H1 (cell line): Measurements from ENCODE around the gene LRRC40. TPM values are rescaled to one million over a fixed set of nuclear protein-coding genes. Genes with fewer than 3 reads are reported as not detected.
"Not testable (repeated sequence)": the region's sequence is repeated elsewhere in the genome, so short reads cannot be mapped to it uniquely, and the experiment has no call there.

ENCODE experiments used
- CTCF ChIA-PET: fragments of 300-600 bp; sonication (Branson Sonifier 250); formaldehyde crosslinking; loops from one replicate; lab custom pipeline; 2021; ENCODE audit not compliant: partially characterized antibody; lab: Charles Lee
- POLR2A ChIA-PET: fragments of 300-600 bp; sonication (Branson Sonifier 250); formaldehyde crosslinking; loops from one replicate; lab custom pipeline; 2021; ENCODE audit warnings: inconsistent platforms; ENCODE audit not compliant: partially characterized antibody; lab: Charles Lee
- DNase-seq, 2 experiments: peaks; one replicate each; pipeline versions ENCODE4 v3.0.0 to v3.0.0-alpha.2; 2010 to 2022; ENCODE audit warnings: low spot score in 2 of 2, low read depth in 1 of 2, mixed read lengths in 1 of 2
- FAIRE-seq: peaks from 2 replicates; lab custom pipeline; 2011; peaks lifted over from hg19 to GRCh38; lab: Jason Lieb, UNC
- H2AFZ ChIP-seq: 2 replicates; pipeline ENCODE4 v1.8.1; 2012; ENCODE audit warnings: low read length, inconsistent platforms
- H2AK5ac ChIP-seq: 2 replicates; pipeline ENCODE4 v1.6.1; 2013; ENCODE audit warnings: low read depth, low read length
- H2BK120ac ChIP-seq: replicated peaks from 2 replicates; pipeline ENCODE3; 2013; ENCODE audit warnings: low read depth, low read length, inconsistent platforms
- H2BK12ac ChIP-seq: 2 replicates; pipeline ENCODE4 v1.6.1; 2013; ENCODE audit warnings: low read depth, low read length
- H2BK15ac ChIP-seq: 2 replicates; pipeline ENCODE4 v1.6.1; 2013; ENCODE audit warnings: low read length
- H2BK20ac ChIP-seq: 2 replicates; pipeline ENCODE4 v1.6.1; 2013; ENCODE audit warnings: low read length
- H2BK5ac ChIP-seq: 2 replicates; pipeline ENCODE4 v1.6.1; 2013; ENCODE audit warnings: low read depth, low read length
- H3K14ac ChIP-seq: 2 replicates; pipeline ENCODE4 v1.6.1; 2013; ENCODE audit warnings: inconsistent platforms; ENCODE audit not compliant: insufficient read length
- H3K18ac ChIP-seq: 2 replicates; pipeline ENCODE4 v1.6.1; 2013; ENCODE audit warnings: low read length; ENCODE audit errors: extremely low read depth
- H3K23ac ChIP-seq: 2 replicates; pipeline ENCODE4 v1.6.1; 2013; ENCODE audit warnings: inconsistent platforms; ENCODE audit not compliant: insufficient read length
- H3K23me2 ChIP-seq: 2 replicates; pipeline ENCODE4 v1.6.1; 2013; ENCODE audit warnings: low read depth, low read length
- H3K27ac ChIP-seq: 2 replicates; pipeline ENCODE4 v1.6.1; 2011; ENCODE audit warnings: low read depth, low read length, inconsistent platforms
- H3K27me3 ChIP-seq, 4 experiments: replicated peaks in 1 of 4; 1 replicate in 1 of 4; 2 replicates in 3 of 4; pipeline versions ENCODE4 v1.6.1 to v1.8.1; 2011 to 2013; ENCODE audit warnings: low read length in 3 of 4, mild to moderate bottlenecking in 3 of 4, inconsistent platforms in 2 of 4, mixed read lengths in 2 of 4, moderate library complexity in 1 of 4; ENCODE audit not compliant: control insufficient read depth in 3 of 4, insufficient read depth in 3 of 4; ENCODE audit errors: extremely low read depth in 1 of 4
- H3K36me3 ChIP-seq, 4 experiments: 2 replicates each; pipeline versions ENCODE4 v1.6.1 to v1.8.1; 2011 to 2013; ENCODE audit warnings: mild to moderate bottlenecking in 4 of 4, low read length in 3 of 4, moderate library complexity in 2 of 4, control low read depth in 1 of 4, inconsistent platforms in 1 of 4; ENCODE audit not compliant: insufficient read depth in 4 of 4, control insufficient read depth in 2 of 4
- H3K4ac ChIP-seq: replicated peaks from 2 replicates; pipeline ENCODE3; 2013; ENCODE audit warnings: low read length, low read depth, mixed read lengths, inconsistent platforms; ENCODE audit not compliant: insufficient read length
- H3K4me1 ChIP-seq, 4 experiments: replicated peaks in 1 of 4; 1 replicate in 1 of 4; 2 replicates in 3 of 4; pipeline versions ENCODE4 v1.6.1 to v1.8.1; 2011 to 2013; ENCODE audit warnings: low read length in 3 of 4, inconsistent platforms in 2 of 4, mixed read lengths in 1 of 4; ENCODE audit not compliant: insufficient read depth in 4 of 4, control insufficient read depth in 3 of 4
- H3K4me2 ChIP-seq, 2 experiments: 2 replicates each; pipeline versions ENCODE4 v1.6.1 to v1.8.1; 2011 to 2013; ENCODE audit warnings: low read depth in 2 of 2, low read length in 2 of 2, control low read depth in 1 of 2, inconsistent platforms in 1 of 2, mild to moderate bottlenecking in 1 of 2; ENCODE audit not compliant: insufficient read depth in 1 of 2
- H3K4me3 ChIP-seq, 4 experiments: fragments of 200-600, 300-600 bp in 1 of 4; sonication (generic), shearing (Covaris generic), sonication (Bioruptor Twin) in 1 of 4; 2 replicates each; pipeline versions ENCODE4 v1.5.1 to v1.8.1; 2011 to 2016; ENCODE audit warnings: low read length in 4 of 4, low read depth in 3 of 4, control low read depth in 2 of 4, inconsistent platforms in 2 of 4, mild to moderate bottlenecking in 2 of 4, mixed read lengths in 1 of 4, moderate library complexity in 1 of 4; ENCODE audit not compliant: insufficient read depth in 2 of 4; ENCODE audit errors: extremely low read depth in 1 of 4
- H3K56ac ChIP-seq: replicated peaks from 2 replicates; pipeline ENCODE3; 2013; ENCODE audit warnings: low read depth, mild to moderate bottlenecking, mixed read lengths, low read length, inconsistent platforms; ENCODE audit not compliant: insufficient read length
- H3K79me1 ChIP-seq: 2 replicates; pipeline ENCODE4 v1.6.1; 2013; ENCODE audit warnings: low read depth, low read length, control low read depth
- H3K79me2 ChIP-seq, 2 experiments: 2 replicates each; pipeline versions ENCODE4 v1.6.1 to v1.8.1; 2012 to 2013; ENCODE audit warnings: low read length in 2 of 2, mild to moderate bottlenecking in 2 of 2, inconsistent platforms in 1 of 2; ENCODE audit not compliant: insufficient read depth in 2 of 2, control insufficient read depth in 1 of 2
- H3K9ac ChIP-seq, 4 experiments: replicated peaks in 1 of 4; 1 replicate in 1 of 4; 2 replicates in 3 of 4; pipeline versions ENCODE4 v1.6.1 to v1.8.1; 2011 to 2013; ENCODE audit warnings: low read depth in 3 of 4, low read length in 3 of 4, control low read depth in 2 of 4, mild to moderate bottlenecking in 2 of 4, moderate library complexity in 2 of 4, inconsistent platforms in 1 of 4; ENCODE audit errors: extremely low read depth in 1 of 4
- H3K9me3 ChIP-seq, 2 experiments: 2 replicates each; pipeline versions ENCODE4 v1.6.1 to v1.8.1; 2012 to 2013; ENCODE audit warnings: mild to moderate bottlenecking in 2 of 2, moderate library complexity in 2 of 2, control low read depth in 1 of 2, inconsistent platforms in 1 of 2, low read depth in 1 of 2, low read length in 1 of 2, mixed read lengths in 1 of 2; ENCODE audit not compliant: insufficient read depth in 2 of 2
- H4K20me1 ChIP-seq, 2 experiments: replicated peaks in 1 of 2; 2 replicates each; pipeline versions ENCODE3 to v1.8.1; 2011 to 2013; ENCODE audit warnings: inconsistent platforms in 2 of 2, low read length in 2 of 2, mild to moderate bottlenecking in 1 of 2; ENCODE audit not compliant: insufficient read depth in 2 of 2, control insufficient read depth in 1 of 2
- H4K5ac ChIP-seq: 2 replicates; pipeline ENCODE4 v1.6.1; 2013; ENCODE audit warnings: low read length, low read depth, mixed read lengths, inconsistent platforms; ENCODE audit not compliant: insufficient read length
- H4K8ac ChIP-seq: 2 replicates; pipeline ENCODE4 v1.8.0; 2013; ENCODE audit warnings: mild to moderate bottlenecking, moderate library complexity, low read length, inconsistent platforms; ENCODE audit not compliant: insufficient read depth; ENCODE audit errors: extremely low read depth
- H4K91ac ChIP-seq: replicated peaks from 2 replicates; pipeline ENCODE3; 2013; ENCODE audit warnings: low read length, mixed read lengths, inconsistent platforms; ENCODE audit not compliant: insufficient read length
- KDM1A ChIP-seq: fragments of 200-600, 300-600 bp; sonication (generic); IDR thresholded peaks from 2 replicates; pipeline ENCODE4 v1.7.1; 2016; ENCODE audit warnings: mild to moderate bottlenecking, low read length, borderline replicate concordance
- polyA plus RNA-seq, 7 experiments: library from polyadenylated mRNA; depleted of rRNA in 3 of 7; stranded (reverse) in 5 of 7; unstranded in 2 of 7; fragments of >200 nt in 5 of 7; fragments of 200-250 nt in 2 of 7; gene quantifications; 1 replicate in 5 of 7; 2 replicates in 1 of 7; 4 replicates in 1 of 7; pipeline versions ENCODE4 v1.2.1 to v1.2.3, GENCODE V29; 2011 to 2013; ENCODE audit warnings: missing spikeins in 2 of 7, mixed read lengths in 2 of 7
- total RNA-seq: library from RNA; stranded (reverse); fragmentation: NEBNext Ultra II Directional; extraction: Animal tissue kit (Norgen Biotek cat#: 25700); gene quantifications from 2 replicates; pipeline ENCODE4 v1.2.1, GENCODE V29; 2021

Gene LRRC40
- total and polyA plus RNA-seq, 2 of the 8 experiments (the other 6 are each of a cell fraction or from before 2014, with no cell fraction given) = 13.4 to 30.8 TPM

DNA sequence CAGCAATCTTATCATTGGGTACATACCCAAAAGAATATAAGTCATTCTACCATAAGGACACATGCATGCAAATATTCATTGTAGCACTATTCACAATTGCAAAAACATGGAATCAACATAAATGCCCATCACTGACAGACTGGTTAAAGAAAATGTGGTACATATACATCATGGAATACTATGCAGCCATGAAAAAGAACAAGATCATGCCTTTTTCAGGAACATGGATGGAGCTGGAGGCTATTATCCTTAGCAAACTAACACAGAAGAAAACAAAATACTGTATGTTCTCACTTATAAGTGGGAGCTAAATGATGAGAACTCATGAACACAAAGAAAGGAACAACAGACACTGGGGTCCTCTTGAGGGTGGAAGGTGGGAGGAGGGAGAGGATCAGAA is 12.9 kb downstream of the LRRC40 start:
- H2BK12ac ChIP-seq, H2BK120ac ChIP-seq, H2AK5ac ChIP-seq, H2BK20ac ChIP-seq, H3K23me2 ChIP-seq, H4K5ac ChIP-seq, H3K14ac ChIP-seq, H2BK15ac ChIP-seq, H3K4ac ChIP-seq, H3K18ac ChIP-seq, H4K20me1 ChIP-seq, POLR2A ChIA-PET, H3K4me1 ChIP-seq, H3K23ac ChIP-seq, H3K36me3 ChIP-seq, H3K4me2 ChIP-seq, FAIRE-seq, H3K4me3 ChIP-seq, H3K27me3 ChIP-seq, DNase-seq, H2BK5ac ChIP-seq, H3K9ac ChIP-seq, H2AFZ ChIP-seq, H4K91ac ChIP-seq, H3K79me1 ChIP-seq, H3K27ac ChIP-seq, H4K8ac ChIP-seq, H3K56ac ChIP-seq, H3K9me3 ChIP-seq: not testable (repeated sequence)
- CTCF ChIA-PET = interaction anchor here (1.1 to 2.3 kb wide), 2 partner anchors 26 to 59 kb away, joined by 3 to 7 read pairs; no protein-coding TSS in a partner anchor
- H3K79me2 ChIP-seq = peaks cover 0 to 65% of the 10 kb centered on the region in 2 experiments; a peak in 2 of 4 replicates
- peak; percentile 71; the same call in 1 of the 2 replicates for TF ChIP-seq KDM1A
